Spleen (tissue), 11 donors: Measurements from ENCODE around the gene CLCN6. TPM values are rescaled to one million over a fixed set of nuclear protein-coding genes. Genes with fewer than 3 reads are reported as not detected.

Source experiments
- DNase-seq: peaks from one replicate; pipeline ENCODE4 v3.0.0-alpha.2; 2020
- H3K27ac ChIP-seq, 8 donors: fragments of 200-600 bp; sonication (generic) in 7 of 8; 1 replicate in 4 of 8; 2 replicates in 4 of 8; pipeline versions ENCODE4 v1.5.0 to v1.8.0; 2016 to 2021; ENCODE audit warnings: inconsistent platforms in 4 of 8, mild to moderate bottlenecking in 4 of 8, moderate library complexity in 1 of 8
- H3K27me3 ChIP-seq, 7 donors: fragments of 200-600 bp; sonication (generic) in 6 of 7; replicated peaks in 1 of 7; 1 replicate in 4 of 7; 2 replicates in 3 of 7; pipeline versions ENCODE4 v1.5.0 to v1.8.0; 2016 to 2021; ENCODE audit warnings: inconsistent platforms in 3 of 7, mild to moderate bottlenecking in 1 of 7
- H3K36me3 ChIP-seq, 6 donors: fragments of 200-600 bp; sonication (generic) in 5 of 6; 1 replicate in 4 of 6; 2 replicates in 2 of 6; pipeline versions ENCODE4 v1.5.0 to v1.8.0; 2016 to 2021; ENCODE audit warnings: inconsistent platforms in 2 of 6
- H3K4me1 ChIP-seq, 6 donors: fragments of 200-600 bp; sonication (generic) in 5 of 6; 1 replicate in 3 of 6; 2 replicates in 3 of 6; pipeline versions ENCODE4 v1.5.0 to v1.8.0; 2016 to 2021; ENCODE audit warnings: inconsistent platforms in 3 of 6
- H3K4me3 ChIP-seq, 8 donors: fragments of 200-600 bp; sonication (generic) in 7 of 8; 1 replicate in 4 of 8; 2 replicates in 4 of 8; pipeline versions ENCODE4 v1.5.0 to v1.8.0; 2016 to 2021; ENCODE audit warnings: inconsistent platforms in 4 of 8, mild to moderate bottlenecking in 4 of 8, moderate library complexity in 2 of 8
- H3K9me3 ChIP-seq, 8 donors: fragments of 200-600 bp; sonication (generic) in 7 of 8; 1 replicate in 4 of 8; 2 replicates in 4 of 8; pipeline versions ENCODE4 v1.5.0 to v1.8.0; 2016 to 2021; ENCODE audit warnings: inconsistent platforms in 4 of 8
- POLR2A ChIP-seq, 3 donors: fragments of 450-650 bp; IDR thresholded peaks; one replicate each; pipeline ENCODE4 v1.5.1; 2017; ENCODE audit warnings: antibody characterized with exemption in 3 of 3, mild to moderate bottlenecking in 1 of 3
- POLR2AphosphoS5 ChIP-seq, 3 donors: sonication (generic); formaldehyde crosslinking; IDR thresholded peaks; one replicate each; pipeline ENCODE4 v1.5.1; 2017; ENCODE audit warnings: antibody characterized with exemption in 3 of 3
- WGBS, 5 donors: extraction: QIAGEN DNeasy Blood & Tissue Kit in 3 of 5; methylation state at CpG; one replicate each; pipeline versions ENCODE4 v1.1.5 to v1.1.7; 2013 to 2018; 5-methylcytosine and 5-hydroxymethylcytosine counted together
- intact Hi-C: fragments of 100-400 bp; cut with DNase I; formaldehyde crosslinking; loops from one replicate; pipeline ENCODE4 v1.15.0; 2023; ENCODE audit warnings: low total_unique reads
- polyA plus RNA-seq, 3 donors: library from polyadenylated mRNA; stranded (reverse); fragments of 200-250 nt; gene quantifications; one replicate each; pipeline ENCODE4 v1.2.1, GENCODE V29; 2013
- small RNA-seq, 4 donors: library from RNA; depleted of rRNA; stranded (forward); fragments of <200 nt; gene quantifications; one replicate each; pipeline ENCODE3, GENCODE V24; 2016
- total RNA-seq, 7 donors: library from RNA; depleted of rRNA in 3 of 7; stranded (reverse); fragments of >200 nt in 3 of 7; fragmentation: NEBNext Ultra II Directional in 4 of 7; extraction: Animal tissue kit (Norgen Biotek cat#: 25700) in 4 of 7; gene quantifications; one replicate each; pipeline versions ENCODE4 v1.1.0 to v1.2.1, GENCODE V29; 2016 to 2021
- donor health status: healthy with polysubstance abuse.
- donor health status: DM: no; HTN: no; CAD: no; lungs with moderate emphysema.
- donor health status: DM: no; HTN: no; CAD: no.
- donor health status: Bipolar disorder and iron deficiency.
- donor health status: healthy.
- donor health status: DM: no; HTN: no; CAD: no.
- donor health status: DM: yes; HTN: yes; CAD: no.

The CLCN6 gene
- total and polyA plus RNA-seq, 10 donors, result 6.3 to 34.4 (median 23.2) TPM

DNA sequence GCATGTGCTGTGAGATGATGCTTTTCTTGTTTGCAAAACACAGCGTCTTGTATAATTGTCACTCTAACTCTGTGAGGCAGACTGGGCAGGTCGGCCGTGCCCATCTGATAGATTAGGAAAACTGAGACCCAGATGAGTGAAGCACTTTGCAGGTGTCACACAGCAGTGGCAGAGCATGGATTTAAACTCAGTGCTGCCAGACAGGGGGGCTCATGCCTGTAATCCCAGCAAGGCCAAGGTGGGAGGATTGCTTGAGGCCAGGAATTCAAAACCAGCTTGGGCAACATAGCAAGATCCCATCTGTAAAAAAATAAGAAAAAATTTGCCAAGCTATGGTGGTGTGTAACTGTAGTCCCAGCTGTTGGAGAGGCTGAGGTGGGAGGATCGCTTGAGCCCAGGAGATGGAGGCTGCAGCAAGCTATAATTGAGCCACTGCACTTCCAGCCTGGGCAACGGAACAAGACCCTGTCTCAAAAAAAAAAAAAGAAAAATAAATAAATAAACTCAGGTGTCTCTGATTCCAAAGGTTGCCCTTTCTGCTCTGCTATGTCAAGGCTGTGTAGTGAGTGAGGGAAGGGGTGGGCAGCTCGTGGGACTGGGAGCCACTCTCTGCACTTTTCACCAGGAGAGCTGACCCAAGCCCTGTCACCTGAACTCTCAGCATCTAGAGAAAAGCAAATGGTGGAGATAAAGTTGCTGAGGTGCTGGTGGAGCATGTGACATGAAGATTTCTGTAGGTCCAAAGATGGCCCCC is 85.6 kb downstream of the CLCN6 start:
- H3K36me3 ChIP-seq, result no peaks in the 10 kb centered on the region
- H3K27me3 ChIP-seq, result peaks cover 0 to 21% (median 11%) of the 10 kb centered on the region in 7 donors
- no peak overlapping the region for H3K4me3 ChIP-seq
- intact Hi-C loops, result loop anchor here (5.0 kb wide), 1 partner anchor 54 kb away; no protein-coding TSS in a partner anchor
- 80 to 89% (median 84%) methylated on average over 6 of the region's 6 CpGs for WGBS, 5 donors
- no peak for DNase-seq
- no peak for TF ChIP-seq POLR2A (IDR thresholded peaks at IDR 0.05)
- no peak for TF ChIP-seq POLR2AphosphoS5 (IDR thresholded peaks at IDR 0.05)
- no peaks in the 10 kb centered on the region for H3K9me3 ChIP-seq
- no peak overlapping the region for H3K27ac ChIP-seq
- H3K4me1 ChIP-seq, result peaks cover 0 to 19% (median 3%) of the 10 kb centered on the region in 6 donors

Small RNA genes lying within 50 kb of the gene (small RNA-seq; reads per million reads assigned to genes)
- 0 reads per million in 4 donors for gene RF02156
- 0 reads per million in 4 donors for gene RF02157
- gene RF02158, result 0 reads per million in 4 donors

Other genes with a start within 250 kb of the CLCN6 start
- gene FBXO2, start 151.8 kb upstream of the CLCN6 start, total RNA-seq, result 1 to 10 TPM; 2.1 to 6.7 (median 4.5) TPM
- gene FBXO2, start 151.8 kb upstream of the CLCN6 start, polyA plus RNA-seq, result 1 to 10 TPM; 3.8 to 5.8 (median 5.8) TPM
- gene FBXO44, start 151.3 kb upstream of the CLCN6 start, total RNA-seq, result 10 to 100 TPM; 15.3 to 30.5 (median 21.6) TPM
- 10 to 100 TPM; 27.9 to 39.4 (median 37.1) TPM for gene FBXO44, start 151.3 kb upstream of the CLCN6 start, polyA plus RNA-seq
- 10 to 100 TPM in 6 of 7 donors, 1 to 10 TPM in 1; 8.1 to 21.2 (median 14.5) TPM for gene FBXO6, start 142.0 kb upstream of the CLCN6 start, total RNA-seq
- 10 to 100 TPM; 13.1 to 19.5 (median 16.5) TPM for gene FBXO6, start 142.0 kb upstream of the CLCN6 start, polyA plus RNA-seq
- gene MAD2L2, start 125.0 kb upstream of the CLCN6 start, total RNA-seq, result 10 to 100 TPM; 22.7 to 41.0 (median 29.8) TPM
- gene MAD2L2, start 125.0 kb upstream of the CLCN6 start, polyA plus RNA-seq, result 10 to 100 TPM; 30.8 to 42.1 (median 37.2) TPM
- gene DRAXIN, start 114.5 kb upstream of the CLCN6 start, total RNA-seq, result under 1 TPM in 4 of 7 donors, not detected in 3; 0.09 to 0.37 (median 0.17) TPM
- gene DRAXIN, start 114.5 kb upstream of the CLCN6 start, polyA plus RNA-seq, result under 1 TPM; 0.04 to 0.10 (median 0.06) TPM
- 100 to 1,000 TPM in 2 of 7 donors, 10 to 100 TPM in 5; 48.5 to 120 (median 64.2) TPM for gene AGTRAP, start 70.1 kb upstream of the CLCN6 start, total RNA-seq
- 10 to 100 TPM; 40.8 to 54.7 (median 50.5) TPM for gene AGTRAP, start 70.1 kb upstream of the CLCN6 start, polyA plus RNA-seq
- 1 to 10 TPM in 1 of 7 donors, under 1 TPM in 5, not detected in 1; 0.74 to 4.8 (median 0.86) TPM for gene C1orf167, start 44.0 kb upstream of the CLCN6 start, total RNA-seq
- gene C1orf167, start 44.0 kb upstream of the CLCN6 start, polyA plus RNA-seq, result 1 to 10 TPM in 2 of 3 donors, under 1 TPM in 1; 0.96 to 1.7 (median 1.7) TPM
- gene MTHFR, start 227 bp upstream of the CLCN6 start, total RNA-seq, result 10 to 100 TPM; 46.5 to 79.8 (median 76.0) TPM
- 10 to 100 TPM in 1 of 3 donors, 1 to 10 TPM in 2; 6.7 to 23.4 (median 8.3) TPM for gene MTHFR, start 227 bp upstream of the CLCN6 start, polyA plus RNA-seq
- gene NPPA, start 41.6 kb downstream of the CLCN6 start, total RNA-seq, result 1 to 10 TPM in 1 of 7 donors, not detected in 6; 2.6 TPM
- gene NPPA, start 41.6 kb downstream of the CLCN6 start, polyA plus RNA-seq, result 1 to 10 TPM in 1 of 3 donors, under 1 TPM in 2; 0.22 to 2.9 (median 0.24) TPM
- gene NPPB, start 52.8 kb downstream of the CLCN6 start, total RNA-seq, result not detected
- gene NPPB, start 52.8 kb downstream of the CLCN6 start, polyA plus RNA-seq, result under 1 TPM; 0.38 to 0.80 (median 0.57) TPM
- gene KIAA2013, start 120.2 kb downstream of the CLCN6 start, total RNA-seq, result 10 to 100 TPM; 39.0 to 93.0 (median 45.8) TPM
- gene KIAA2013, start 120.2 kb downstream of the CLCN6 start, polyA plus RNA-seq, result 10 to 100 TPM; 20.7 to 36.2 (median 26.5) TPM
- gene PLOD1, start 128.5 kb downstream of the CLCN6 start, total RNA-seq, result 10 to 100 TPM; 40.0 to 53.4 (median 46.4) TPM
- gene PLOD1, start 128.5 kb downstream of the CLCN6 start, polyA plus RNA-seq, result 10 to 100 TPM; 11.6 to 19.7 (median 14.5) TPM
- 10 to 100 TPM; 47.3 to 69.6 (median 62.9) TPM for gene MFN2, start 174.3 kb downstream of the CLCN6 start, total RNA-seq
- gene MFN2, start 174.3 kb downstream of the CLCN6 start, polyA plus RNA-seq, result 10 to 100 TPM; 14.8 to 28.1 (median 16.2) TPM
- gene MIIP, start 213.3 kb downstream of the CLCN6 start, total RNA-seq, result 10 to 100 TPM; 33.2 to 65.5 (median 46.5) TPM
- gene MIIP, start 213.3 kb downstream of the CLCN6 start, polyA plus RNA-seq, result 100 to 1,000 TPM in 1 of 3 donors, 10 to 100 TPM in 2; 38.0 to 109 (median 97.2) TPM